Stimulated activated CD4-positive, alpha-beta T cell treated with anti-CD3 and anti-CD28 coated beads, Interleukin-2, amount 100 ng/mL, for 48 hours (primary cell): ENCODE results near the gene TYROBP.

Source experiments
- DNase-seq, 2 donors: peaks; one replicate each; pipeline ENCODE4 v3.0.0-alpha.2; 2020

The TYROBP gene

DNA sequence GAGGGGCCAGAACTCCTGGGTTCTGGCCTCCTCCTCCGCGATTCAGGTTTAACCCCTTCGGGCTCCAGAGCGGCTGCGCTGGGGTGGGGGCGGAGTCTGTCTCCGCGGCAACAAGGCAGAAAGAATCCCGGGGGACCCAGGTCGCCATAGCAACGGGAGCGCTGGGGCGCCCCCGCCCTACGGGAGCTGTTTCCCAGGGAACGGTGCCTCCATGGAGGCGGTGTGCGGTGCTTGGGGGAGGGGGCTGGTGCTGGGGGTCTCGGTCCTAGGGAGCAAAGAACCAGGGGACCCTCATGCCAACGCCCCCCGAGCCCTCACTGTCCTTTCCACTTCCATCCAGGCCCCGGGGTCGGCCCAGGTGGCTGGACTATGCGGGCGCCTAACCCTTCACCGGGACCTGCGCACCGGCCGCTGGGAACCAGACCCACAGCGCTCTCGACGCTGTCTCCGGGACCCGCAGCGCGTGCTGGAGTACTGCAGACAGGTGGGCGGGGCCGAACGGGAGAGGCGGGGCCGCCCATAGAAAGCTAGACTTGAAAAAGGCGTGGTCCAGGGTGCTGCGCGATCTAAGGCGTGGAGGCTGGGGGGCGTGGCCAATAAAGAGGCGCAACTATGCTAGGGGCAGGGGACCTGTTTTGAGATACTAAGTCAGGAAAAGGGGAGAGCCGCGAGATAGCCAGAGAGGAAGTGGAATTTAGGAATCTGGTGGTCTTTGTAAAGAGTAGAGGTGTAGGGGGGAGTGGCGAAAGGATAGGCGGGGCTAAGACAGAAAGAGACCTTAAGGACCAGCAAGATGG, 38.6 kb downstream of the TYROBP start:
- DNase-seq = peak; percentile 80 to 82

DNA sequence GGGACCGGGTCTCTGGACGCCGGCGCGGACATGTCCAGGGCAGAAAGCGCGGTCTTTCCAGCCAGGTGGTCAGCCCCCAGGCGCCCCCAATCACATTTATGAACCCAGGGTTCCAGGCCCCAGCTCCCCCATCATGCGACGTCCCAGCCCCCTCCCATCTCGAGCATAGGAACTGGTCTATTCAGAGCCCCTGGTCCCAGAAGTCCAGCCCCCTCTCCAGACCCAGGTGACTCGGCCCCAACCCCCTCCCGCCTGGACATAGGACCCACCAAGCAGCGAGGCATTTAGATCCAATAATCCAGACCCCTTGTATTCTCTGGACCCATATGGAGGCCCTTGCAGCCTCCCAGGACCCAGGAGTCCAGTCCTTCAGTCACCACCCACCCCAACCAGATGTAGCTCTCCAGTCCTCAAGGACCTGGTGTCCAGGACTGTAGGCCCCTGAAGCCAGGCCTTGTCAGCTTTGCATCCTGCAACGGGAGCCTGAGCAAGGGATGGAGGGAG, 39.2 kb downstream of the TYROBP start:
- DNase-seq = no peak

DNA sequence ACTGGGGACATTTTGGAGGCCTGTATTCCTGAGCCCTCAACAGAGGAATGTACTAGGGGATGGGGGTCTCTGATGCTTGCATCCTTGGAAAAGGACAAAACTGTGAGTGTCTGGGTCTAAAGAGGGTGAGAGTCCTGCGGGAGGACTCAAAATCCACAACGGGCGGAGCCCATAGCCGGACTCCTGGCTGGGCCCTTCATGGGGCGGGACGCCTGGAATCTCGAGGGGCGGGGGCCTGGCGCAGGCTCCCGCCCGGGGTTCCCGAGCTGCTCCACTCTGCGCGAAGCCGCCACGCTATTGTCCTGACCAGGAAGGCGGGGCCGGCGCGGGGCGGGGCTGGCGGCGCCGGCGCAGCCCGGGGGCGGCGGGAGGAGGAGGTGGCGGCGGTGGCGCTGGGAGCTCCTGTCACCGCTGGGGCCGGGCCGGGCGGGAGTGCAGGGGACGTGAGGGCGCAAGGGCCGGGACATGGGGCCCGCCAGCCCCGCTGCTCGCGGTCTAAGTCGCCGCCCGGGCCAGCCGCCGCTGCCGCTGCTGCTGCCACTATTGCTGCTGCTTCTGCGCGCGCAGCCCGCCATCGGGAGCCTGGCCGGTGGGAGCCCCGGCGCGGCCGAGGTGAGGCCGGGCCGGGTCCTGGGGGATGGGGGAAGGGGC, 39.8 kb downstream of the TYROBP start, which contains the start of gene APLP1:
Gene APLP1, plus strand, starts transcription at position 403 of the 651 bp plus-strand sequence. Its CDS starts 63 bp downstream, at position 466.
- DNase-seq = peak; percentile 67 to 70

DNA sequence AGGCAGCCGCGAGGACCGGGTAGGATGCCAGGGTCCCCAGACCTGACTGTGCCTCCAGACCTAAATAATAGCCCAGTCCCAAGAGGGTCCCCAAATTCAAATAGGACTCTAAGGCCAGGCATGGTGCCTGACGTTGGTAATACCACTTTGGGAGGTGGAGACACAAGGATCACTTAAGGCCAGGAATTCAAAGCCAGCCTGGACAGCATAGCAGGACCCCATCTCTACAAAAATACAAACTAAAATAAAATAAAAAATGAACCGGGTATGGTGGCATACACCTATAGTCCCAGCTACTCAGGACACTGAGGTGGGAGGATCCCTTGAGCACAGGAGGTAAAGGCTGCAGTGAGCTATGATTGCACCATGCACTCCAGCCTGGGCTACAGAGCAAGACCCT, 45.1 kb downstream of the TYROBP start:
- DNase-seq = no peak

DNA sequence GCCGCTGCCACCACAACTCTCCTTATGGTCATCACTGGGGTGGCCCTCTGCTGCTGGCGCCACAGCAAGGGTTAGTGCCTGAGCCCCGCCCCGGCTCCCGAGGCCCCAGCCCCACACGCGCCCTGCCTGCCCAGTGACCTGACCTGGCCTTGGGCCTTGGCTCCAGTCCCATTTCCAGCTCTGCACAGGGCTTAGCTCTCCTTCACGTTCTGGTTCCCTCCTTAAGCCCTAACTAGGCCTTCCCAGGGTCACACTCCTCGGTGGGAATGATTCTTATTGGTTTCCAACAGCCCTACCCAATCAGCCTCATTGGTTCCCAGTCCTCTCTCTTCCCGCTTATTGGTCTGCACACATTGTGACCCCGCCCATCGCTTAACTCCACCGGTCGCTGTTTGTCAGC, 45.6 kb downstream of the TYROBP start:
- DNase-seq = no peak

DNA sequence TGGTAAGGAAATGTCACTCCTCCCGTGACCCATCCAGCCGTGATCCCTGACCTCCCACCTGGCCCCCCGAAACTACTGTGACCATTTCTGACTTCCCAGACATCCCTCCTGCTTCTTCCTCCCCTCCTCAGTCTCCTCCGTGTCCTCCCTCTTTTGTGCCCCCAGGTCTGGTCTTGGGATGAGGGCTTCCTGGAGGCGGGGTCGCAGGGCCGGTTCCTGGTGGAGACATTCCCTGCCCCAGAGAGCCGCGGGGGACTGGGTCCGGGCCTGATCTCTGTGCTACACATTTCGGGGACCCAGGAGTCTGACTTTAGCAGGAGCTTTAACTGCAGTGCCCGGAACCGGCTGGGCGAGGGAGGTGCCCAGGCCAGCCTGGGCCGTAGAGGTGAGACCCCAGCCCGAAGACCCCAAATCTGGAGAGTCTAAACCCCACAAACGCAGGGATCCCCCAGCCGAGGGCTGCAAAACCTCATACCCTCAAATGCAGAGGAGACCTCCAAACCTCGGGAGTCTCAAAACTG, 46.4 kb downstream of the TYROBP start:
- DNase-seq = no peak

DNA sequence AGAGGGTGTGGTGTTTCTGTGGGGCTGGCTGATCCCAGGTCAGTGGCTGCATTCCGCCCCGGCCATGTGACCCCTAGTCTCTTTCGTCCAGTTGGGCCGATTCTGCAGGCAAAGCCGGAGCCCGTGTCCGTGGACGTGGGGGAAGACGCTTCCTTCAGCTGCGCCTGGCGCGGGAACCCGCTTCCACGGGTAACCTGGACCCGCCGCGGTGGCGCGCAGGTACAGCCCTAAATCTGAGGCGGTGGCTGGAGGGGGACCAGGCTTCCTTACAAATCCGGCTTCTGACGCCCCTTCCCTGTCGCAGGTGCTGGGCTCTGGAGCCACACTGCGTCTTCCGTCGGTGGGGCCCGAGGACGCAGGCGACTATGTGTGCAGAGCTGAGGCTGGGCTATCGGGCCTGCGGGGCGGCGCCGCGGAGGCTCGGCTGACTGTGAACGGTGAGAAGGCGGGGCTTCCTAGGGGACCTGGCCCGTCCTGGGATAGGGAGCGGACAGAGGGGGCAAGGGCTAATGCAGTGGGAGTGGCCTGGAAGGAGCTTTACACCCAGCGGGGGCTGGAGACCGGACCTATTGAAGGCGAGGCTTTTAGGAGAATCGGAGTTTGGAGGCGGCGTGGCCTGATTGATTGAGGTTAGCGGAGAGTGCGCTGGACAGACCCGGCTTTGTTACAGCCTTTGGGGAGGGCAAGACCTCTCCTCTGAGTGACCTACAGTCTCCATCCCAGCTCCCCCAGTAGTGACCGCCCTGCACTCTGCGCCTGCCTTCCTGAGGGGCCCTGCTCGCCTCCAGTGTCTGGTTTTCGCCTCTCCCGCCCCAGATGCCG, 47.1 kb downstream of the TYROBP start:
- no peak for DNase-seq

DNA sequence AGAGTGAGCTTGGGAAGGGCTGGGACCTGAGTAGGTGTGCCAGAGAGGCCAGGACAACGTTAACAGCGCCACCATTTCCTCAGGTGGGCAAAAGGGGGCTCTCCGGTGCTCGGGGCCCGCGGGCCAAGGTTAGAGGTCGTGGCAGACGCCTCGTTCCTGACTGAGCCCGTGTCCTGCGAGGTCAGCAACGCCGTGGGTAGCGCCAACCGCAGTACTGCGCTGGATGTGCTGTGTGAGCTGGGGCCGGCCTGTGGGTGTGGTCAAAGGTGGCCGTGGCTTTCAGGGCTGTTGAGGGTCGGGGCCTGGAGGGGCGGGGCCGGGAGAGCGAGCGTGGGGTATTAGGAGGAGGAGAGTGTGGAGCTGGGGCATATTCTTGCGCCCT, 47.7 kb downstream of the TYROBP start:
- no peak for DNase-seq

DNA sequence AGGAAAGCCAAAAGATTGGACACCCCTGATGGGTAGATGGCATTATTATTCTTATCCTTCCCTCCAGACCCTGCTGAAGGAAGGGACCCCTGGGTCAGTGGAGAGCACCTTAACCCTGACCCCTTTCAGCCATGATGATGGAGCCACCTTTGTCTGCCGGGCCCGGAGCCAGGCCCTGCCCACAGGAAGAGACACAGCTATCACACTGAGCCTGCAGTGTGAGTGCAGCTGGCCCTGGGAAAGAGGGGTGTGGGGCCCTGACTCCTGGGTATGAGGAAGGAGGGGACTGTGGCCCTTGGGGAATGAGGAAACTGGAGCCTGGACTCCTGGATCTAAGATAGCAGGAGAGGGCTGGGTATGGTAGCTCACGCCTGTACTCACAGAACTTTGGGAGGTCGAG, 48.7 kb downstream of the TYROBP start:
- no peak for DNase-seq

DNA sequence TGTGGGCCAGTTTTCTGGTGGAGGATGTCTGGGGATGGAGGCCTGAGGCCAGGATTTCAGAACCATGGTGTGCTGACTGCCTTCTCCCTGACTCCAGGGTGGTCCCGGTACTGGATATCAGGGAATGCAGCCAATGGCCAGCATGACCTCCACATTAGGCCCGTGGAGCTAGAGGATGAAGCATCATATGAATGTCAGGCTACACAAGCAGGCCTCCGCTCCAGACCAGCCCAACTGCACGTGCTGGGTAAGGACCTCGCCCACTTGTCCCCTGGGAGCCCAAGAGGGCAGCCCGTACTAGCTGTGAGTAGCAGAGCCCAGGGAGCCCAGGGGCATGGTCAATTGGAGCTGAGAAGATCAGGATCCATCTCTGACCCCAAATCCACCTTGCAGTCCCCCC, 49.8 kb downstream of the TYROBP start:
- no peak for DNase-seq

DNA sequence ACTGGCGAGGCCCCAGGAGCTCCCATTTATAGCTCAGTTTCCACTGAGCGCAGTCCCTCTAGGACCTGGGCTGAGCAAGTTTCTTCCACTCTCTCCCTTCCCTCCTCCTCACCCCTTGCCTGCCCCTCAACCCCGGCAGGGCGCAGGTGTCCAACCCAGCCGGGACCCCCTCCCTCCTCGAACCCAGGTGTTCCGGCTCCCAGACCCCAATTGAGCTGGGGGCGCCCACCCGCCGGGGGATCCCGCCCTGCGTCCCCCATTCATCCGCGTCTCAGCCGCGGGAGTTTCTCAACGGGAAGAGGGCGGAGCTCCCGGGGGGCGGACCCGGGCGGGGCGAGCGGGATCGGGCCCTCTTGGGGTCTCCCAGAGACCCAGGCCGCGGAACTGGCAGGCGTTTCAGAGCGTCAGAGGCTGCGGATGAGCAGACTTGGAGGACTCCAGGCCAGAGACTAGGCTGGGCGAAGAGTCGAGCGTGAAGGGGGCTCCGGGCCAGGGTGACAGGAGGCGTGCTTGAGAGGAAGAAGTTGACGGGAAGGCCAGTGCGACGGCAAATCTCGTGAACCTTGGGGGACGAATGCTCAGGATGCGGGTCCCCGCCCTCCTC, 51.4 kb downstream of the TYROBP start, which contains the start of gene KIRREL2:
Gene KIRREL2, plus strand, starts transcription at position 366 of the 604 bp plus-strand sequence. Its CDS starts 209 bp downstream, at position 575.
- no peak for DNase-seq
